SU-DHL-6 (cell line): ENCODE measurements around the gene ARMC5.

Experiments
- CTCF ChIP-seq: fragments of 200-600 bp; sonication (generic); IDR thresholded peaks from one replicate; pipeline ENCODE4 v1.5.1; 2017; ENCODE audit warnings: antibody characterized with exemption, mild to moderate bottlenecking, low read length, moderate library complexity; ENCODE audit not compliant: insufficient read depth, poor library complexity, severe bottlenecking
- EZH2phosphoT487 ChIP-seq: fragments of 200-600 bp; sonication (generic), shearing (Covaris generic); conservative IDR thresholded peaks from 2 replicates; pipeline ENCODE4 v1.6.1; 2018; ENCODE audit warnings: mild to moderate bottlenecking, antibody characterized with exemption, low read length, moderate library complexity, mixed read lengths

GRCh38 chr16:31475946-31476302 lies 16.6 kb downstream of the ARMC5 start:
- no peak for TF ChIP-seq EZH2phosphoT487
- TF ChIP-seq CTCF: no peak
